CD14-positive monocyte (primary cell): ENCODE measurements around the gene ZNF747. TPM values are rescaled to one million over a fixed set of nuclear protein-coding genes. Genes with fewer than 3 reads are reported as not detected.

Experiments
- DNase-seq, 3 donors: peaks; one replicate each; pipeline ENCODE4 v3.0.0-alpha.2; 2011 to 2022
- H2AFZ ChIP-seq: 2 replicates; pipeline ENCODE4 v1.6.0; 2012; ENCODE audit warnings: mild to moderate bottlenecking, low read depth, low read length, inconsistent platforms; ENCODE audit not compliant: insufficient read depth, poor library complexity, severe bottlenecking
- H3K27ac ChIP-seq, 2 donors: 1 replicate in 1 of 2; 2 replicates in 1 of 2; pipeline ENCODE4 v1.5.1; 2012 to 2013; ENCODE audit warnings: low read length in 2 of 2, control low read depth in 1 of 2, inconsistent platforms in 1 of 2, low read depth in 1 of 2, mild to moderate bottlenecking in 1 of 2
- H3K27me3 ChIP-seq, 2 donors: one replicate each; pipeline versions ENCODE4 v1.6.0 to v1.6.1; 2011 to 2013; ENCODE audit warnings: low read length in 2 of 2; ENCODE audit not compliant: control insufficient read depth in 2 of 2, insufficient read depth in 2 of 2
- H3K36me3 ChIP-seq, 2 donors: replicated peaks in 1 of 2; 1 replicate in 1 of 2; 2 replicates in 1 of 2; pipeline versions ENCODE4 v1.5.1 to v1.6.1; 2012 to 2013; ENCODE audit warnings: low read length in 2 of 2, control low read depth in 1 of 2, inconsistent platforms in 1 of 2, mild to moderate bottlenecking in 1 of 2; ENCODE audit not compliant: insufficient read depth in 2 of 2, control insufficient read depth in 1 of 2
- H3K4me1 ChIP-seq, 2 donors: 1 replicate in 1 of 2; 2 replicates in 1 of 2; pipeline versions ENCODE4 v1.5.1 to v1.6.1; 2012 to 2013; ENCODE audit warnings: low read length in 2 of 2, control low read depth in 1 of 2, inconsistent platforms in 1 of 2, mild to moderate bottlenecking in 1 of 2, moderate library complexity in 1 of 2; ENCODE audit not compliant: insufficient read depth in 2 of 2, control insufficient read depth in 1 of 2
- H3K4me2 ChIP-seq: replicated peaks from 2 replicates; pipeline ENCODE3; 2012; ENCODE audit warnings: low read length, moderate library complexity, mild to moderate bottlenecking; ENCODE audit not compliant: poor library complexity, severe bottlenecking; ENCODE audit errors: extremely low read depth
- H3K4me3 ChIP-seq, 3 experiments: fragments of 200-600 bp in 1 of 3; sonication (generic) in 1 of 3; replicated peaks in 1 of 3; 1 replicate in 2 of 3; 2 replicates in 1 of 3; pipeline ENCODE4 v1.5.1; 2011 to 2013; ENCODE audit warnings: low read length in 3 of 3, mild to moderate bottlenecking in 3 of 3, control low read depth in 2 of 3, low read depth in 2 of 3, inconsistent platforms in 1 of 3, moderate library complexity in 1 of 3
- H3K79me2 ChIP-seq: 2 replicates; pipeline ENCODE4 v1.6.0; 2012; ENCODE audit warnings: mild to moderate bottlenecking, control low read depth, inconsistent platforms, low read length, moderate library complexity; ENCODE audit not compliant: insufficient read depth
- H3K9ac ChIP-seq: 2 replicates; pipeline ENCODE4 v1.6.0; 2017; ENCODE audit warnings: low read length, mild to moderate bottlenecking; ENCODE audit not compliant: insufficient read depth, poor library complexity, severe bottlenecking
- H3K9me3 ChIP-seq, 2 donors: replicated peaks in 1 of 2; 1 replicate in 1 of 2; 2 replicates in 1 of 2; pipeline versions ENCODE4 v1.5.1 to v1.6.1; 2012 to 2013; ENCODE audit warnings: low read length in 2 of 2, control low read depth in 1 of 2; ENCODE audit not compliant: control insufficient read depth in 1 of 2, insufficient read depth in 1 of 2
- H4K20me1 ChIP-seq: 2 replicates; pipeline ENCODE4 v1.6.0; 2012; ENCODE audit warnings: mild to moderate bottlenecking, low read length, control low read depth, moderate library complexity; ENCODE audit not compliant: insufficient read depth
- H3K27ac Mint-ChIP-seq, 7 donors: one replicate each; pipeline ENCODE4 v1.8.0; 2020; ENCODE audit warnings: mild to moderate bottlenecking in 7 of 7, mixed read lengths in 7 of 7, moderate library complexity in 6 of 7, inconsistent platforms in 2 of 7
- H3K27me3 Mint-ChIP-seq, 3 donors: one replicate each; pipeline ENCODE4 v1.8.0; 2021 to 2022; ENCODE audit warnings: low read depth in 3 of 3, mild to moderate bottlenecking in 3 of 3, mixed read lengths in 3 of 3, moderate library complexity in 3 of 3, inconsistent platforms in 1 of 3
- H3K36me3 Mint-ChIP-seq, 2 donors: one replicate each; pipeline ENCODE4 v1.8.0; 2020; ENCODE audit warnings: mixed read lengths in 2 of 2, inconsistent platforms in 1 of 2, mild to moderate bottlenecking in 1 of 2
- H3K4me1 Mint-ChIP-seq: one replicate; pipeline ENCODE4 v1.8.0; 2020; ENCODE audit warnings: mild to moderate bottlenecking, mixed read lengths
- H3K4me3 Mint-ChIP-seq, 2 donors: one replicate each; pipeline ENCODE4 v1.8.0; 2020; ENCODE audit warnings: mild to moderate bottlenecking in 2 of 2, mixed read lengths in 2 of 2, moderate library complexity in 1 of 2
- H3K9me3 Mint-ChIP-seq, 7 donors: one replicate each; pipeline ENCODE4 v1.8.0; 2020 to 2022; ENCODE audit warnings: mixed read lengths in 7 of 7, mild to moderate bottlenecking in 6 of 7, moderate library complexity in 6 of 7, inconsistent platforms in 2 of 7
- WGBS: methylation state at CpG from one replicate; pipeline ENCODE4 v1.1.5; 2013; ENCODE audit warnings: missing lambda C conversion rate; ENCODE audit not compliant: insufficient coverage; 5-methylcytosine and 5-hydroxymethylcytosine counted together
- intact Hi-C, 2 donors: fragments of 100-400 bp; cut with micrococcal nuclease; formaldehyde crosslinking; loops; one replicate each; pipeline versions ENCODE4 v1.15.0 to v1.15.1; 2023
- polyA plus RNA-seq, 3 donors: library from polyadenylated mRNA; depleted of rRNA in 1 of 3; unstranded in 2 of 3; stranded (reverse) in 1 of 3; fragments of 300-500 nt in 2 of 3; fragments of >200 nt in 1 of 3; fragmentation: Illumina TruSeq in 2 of 3; gene quantifications; 1 replicate in 2 of 3; 2 replicates in 1 of 3; pipeline ENCODE4 v1.2.3, GENCODE V29; 2012 to 2021
- TF ChIP-seq, protein P1 (sequence below): fragments of 200-600 bp; IDR thresholded peaks from one replicate; pipeline ENCODE4 v1.8.0; 2022; ENCODE audit warnings: antibody characterized with exemption, mild to moderate bottlenecking

ZNF747 gene
- polyA plus RNA-seq, 3 donors, result 4.1 to 6.6 (median 4.4) TPM

DNA sequence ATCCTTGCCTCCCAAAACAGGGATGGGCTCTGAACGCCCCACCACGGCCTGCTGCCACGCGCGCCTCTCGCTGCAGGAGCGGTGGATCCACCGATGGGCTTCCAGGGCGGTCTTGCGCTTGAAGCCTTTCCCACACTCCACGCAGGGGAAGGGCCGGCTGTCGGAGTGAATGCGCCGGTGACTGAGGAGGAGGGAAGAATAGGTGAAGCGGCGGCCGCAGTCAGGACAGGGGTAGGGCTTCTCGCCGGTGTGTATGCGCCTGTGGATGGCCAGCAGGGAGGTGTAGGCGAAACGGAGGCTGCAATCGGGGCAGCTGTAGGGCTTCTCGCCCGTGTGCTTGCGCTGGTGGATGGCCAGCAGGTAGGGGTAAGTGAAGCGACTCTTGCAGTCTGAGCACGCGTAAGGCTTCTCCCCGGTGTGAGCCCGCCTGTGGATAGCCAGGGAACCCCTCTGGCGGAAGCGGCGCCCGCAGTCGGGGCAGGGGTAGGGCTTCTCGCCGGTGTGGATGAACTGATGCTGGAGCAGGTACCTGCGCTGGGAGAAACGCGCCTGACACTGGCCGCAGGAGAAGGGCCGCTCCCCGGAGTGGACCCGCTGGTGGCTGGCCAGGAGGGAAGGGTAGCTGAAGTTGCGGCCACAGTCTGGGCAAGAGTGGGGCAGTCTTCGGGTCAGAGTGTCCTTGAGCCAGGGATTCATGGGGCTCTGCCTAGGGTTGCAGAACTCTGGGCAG, 48.1 kb upstream of the ZNF747 start:
- 98% methylated on average over 47 of the region's 48 CpGs for WGBS
- Histone ChIP-seq H3K79me2 (peaks cover 73% of the 10 kb centered on the region), H3K27ac (no peak overlapping the region), H4K20me1 (no peaks in the 10 kb centered on the region), H3K9me3 (no peaks in the 10 kb centered on the region), H3K4me2 (no peak overlapping the region), H3K9ac (no peak overlapping the region), H3K4me1 (peaks cover 14 to 18% of the 10 kb centered on the region in 2 donors), H3K36me3 (peaks cover 29 to 48% of the 10 kb centered on the region in 2 donors), H2AFZ (no peak overlapping the region), H3K4me3 (no peak overlapping the region), H3K27me3 (no peaks in the 10 kb centered on the region)
- no peaks in the 10 kb centered on the region for H3K9me3 Mint-ChIP-seq
- DNase-seq, result no peak
- H3K4me3 Mint-ChIP-seq, result no peak overlapping the region
- no peaks in the 10 kb centered on the region for H3K27me3 Mint-ChIP-seq
- H3K36me3 Mint-ChIP-seq, result peaks cover 28 to 55% of the 10 kb centered on the region in 2 donors
- peaks cover 22% of the 10 kb centered on the region for H3K4me1 Mint-ChIP-seq
- peak overlapping the region in 1 of 7 donors; percentile 10 for H3K27ac Mint-ChIP-seq
- TF ChIP-seq, protein P1, sequence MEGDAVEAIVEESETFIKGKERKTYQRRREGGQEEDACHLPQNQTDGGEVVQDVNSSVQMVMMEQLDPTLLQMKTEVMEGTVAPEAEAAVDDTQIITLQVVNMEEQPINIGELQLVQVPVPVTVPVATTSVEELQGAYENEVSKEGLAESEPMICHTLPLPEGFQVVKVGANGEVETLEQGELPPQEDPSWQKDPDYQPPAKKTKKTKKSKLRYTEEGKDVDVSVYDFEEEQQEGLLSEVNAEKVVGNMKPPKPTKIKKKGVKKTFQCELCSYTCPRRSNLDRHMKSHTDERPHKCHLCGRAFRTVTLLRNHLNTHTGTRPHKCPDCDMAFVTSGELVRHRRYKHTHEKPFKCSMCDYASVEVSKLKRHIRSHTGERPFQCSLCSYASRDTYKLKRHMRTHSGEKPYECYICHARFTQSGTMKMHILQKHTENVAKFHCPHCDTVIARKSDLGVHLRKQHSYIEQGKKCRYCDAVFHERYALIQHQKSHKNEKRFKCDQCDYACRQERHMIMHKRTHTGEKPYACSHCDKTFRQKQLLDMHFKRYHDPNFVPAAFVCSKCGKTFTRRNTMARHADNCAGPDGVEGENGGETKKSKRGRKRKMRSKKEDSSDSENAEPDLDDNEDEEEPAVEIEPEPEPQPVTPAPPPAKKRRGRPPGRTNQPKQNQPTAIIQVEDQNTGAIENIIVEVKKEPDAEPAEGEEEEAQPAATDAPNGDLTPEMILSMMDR, result no peak
- intact Hi-C loops, result no loop called here

DNA sequence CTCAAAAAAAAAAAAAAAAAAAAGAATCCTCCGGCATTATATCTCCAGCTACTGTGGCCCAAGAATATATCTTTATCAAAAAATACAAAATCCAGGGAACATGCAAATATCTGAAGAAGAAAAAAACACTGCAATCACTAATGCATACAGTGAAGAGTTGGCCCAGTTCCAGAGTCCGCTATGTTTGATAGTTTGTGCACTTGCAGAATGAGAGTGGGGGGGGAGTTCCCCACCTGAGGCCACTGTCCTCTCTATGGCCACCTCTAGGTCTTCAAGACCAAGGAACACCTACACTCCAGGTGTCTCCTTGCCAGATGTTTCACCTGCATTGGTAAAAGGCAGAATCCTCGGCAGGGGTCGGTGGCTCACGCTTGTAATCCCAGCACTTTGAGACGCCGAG, 46.8 kb upstream of the ZNF747 start:
- 100% methylated on average over 4 of the region's 7 CpGs for WGBS
- Histone ChIP-seq H3K4me1 (peaks cover 14 to 18% of the 10 kb centered on the region in 2 donors), H3K27me3 (no peaks in the 10 kb centered on the region), H3K4me3 (no peak overlapping the region), H4K20me1 (no peaks in the 10 kb centered on the region), H2AFZ (no peak overlapping the region), H3K36me3 (peaks cover 34 to 52% of the 10 kb centered on the region in 2 donors), H3K4me2 (no peak overlapping the region), H3K79me2 (peaks cover 62% of the 10 kb centered on the region), H3K9me3 (no peaks in the 10 kb centered on the region), H3K9ac (no peak overlapping the region), H3K27ac (no peak overlapping the region)
- TF ChIP-seq, protein P1, result no peak
- peak overlapping the region in 2 of 7 donors; percentile 32 to 36 for H3K27ac Mint-ChIP-seq
- intact Hi-C loops, result no loop called here
- H3K9me3 Mint-ChIP-seq, result no peaks in the 10 kb centered on the region
- no peak overlapping the region for H3K4me3 Mint-ChIP-seq
- H3K27me3 Mint-ChIP-seq, result no peaks in the 10 kb centered on the region
- H3K36me3 Mint-ChIP-seq, result peaks cover 25 to 59% of the 10 kb centered on the region in 2 donors
- DNase-seq, result no peak
- peaks cover 19% of the 10 kb centered on the region for H3K4me1 Mint-ChIP-seq
